Left lung (tissue), 10 donors: ENCODE measurements around the gene FBLN1. TPM values are rescaled to one million over a fixed set of nuclear protein-coding genes. Genes with fewer than 3 reads are reported as not detected.

Experiments
- ATAC-seq: fragments of 200-7000 bp; cut with Tn5 transposase; one replicate; pipeline ENCODE4 v1.9.1; 2020; ENCODE audit warnings: moderate library complexity
- DNase-seq, 4 donors: peaks; one replicate each; pipeline ENCODE4 v3.0.0-alpha.2; 2013 to 2020
- H3K27ac ChIP-seq, 2 donors: fragments of 200-600 bp; sonication (generic) in 1 of 2; one replicate each; pipeline versions ENCODE4 v1.5.0 to v1.8.0; 2020 to 2021
- H3K27me3 ChIP-seq, 2 donors: fragments of 200-600 bp; sonication (generic) in 1 of 2; one replicate each; pipeline versions ENCODE4 v1.5.0 to v1.8.0; 2020 to 2021
- H3K36me3 ChIP-seq, 2 donors: fragments of 200-600 bp; sonication (generic) in 1 of 2; one replicate each; pipeline versions ENCODE4 v1.5.0 to v1.8.0; 2020 to 2021
- H3K4me1 ChIP-seq, 2 donors: fragments of 200-600 bp; one replicate each; pipeline ENCODE4 v1.8.0; 2021
- H3K4me3 ChIP-seq, 2 donors: fragments of 200-600 bp; sonication (generic) in 1 of 2; one replicate each; pipeline versions ENCODE4 v1.5.0 to v1.8.0; 2020 to 2021; ENCODE audit warnings: mild to moderate bottlenecking in 1 of 2
- H3K9me3 ChIP-seq, 2 donors: fragments of 200-600 bp; sonication (generic) in 1 of 2; one replicate each; pipeline versions ENCODE4 v1.5.0 to v1.8.0; 2020 to 2021
- intact Hi-C, 2 donors: fragments of 100-400 bp; cut with DNase I; formaldehyde crosslinking; loops; one replicate each; pipeline versions ENCODE4 v1.11.2 to v1.14.2; 2022
- polyA plus RNA-seq, 6 donors: library from polyadenylated mRNA; unstranded; fragments of 120-200 nt; gene quantifications; one replicate each; pipeline ENCODE4 v1.2.1, GENCODE V29; 2013; ENCODE audit not compliant: insufficient read length in 6 of 6
- total RNA-seq, 2 donors: library from RNA; stranded (reverse); fragmentation: NEBNext Ultra II Directional; extraction: Animal tissue kit (Norgen Biotek cat#: 25700); gene quantifications; one replicate each; pipeline ENCODE4 v1.2.1, GENCODE V29; 2021
- TF ChIP-seq, protein P1 (sequence below), 2 donors: fragments of 200-600 bp; sonication (generic) in 1 of 2; IDR thresholded peaks; one replicate each; pipeline versions ENCODE4 v1.5.0 to v1.8.0; 2021; ENCODE audit warnings: antibody characterized with exemption in 2 of 2
- donor health status: DM: no; HTN: yes; CAD: no.
- donor health status: DM: no; HTN: no; CAD: no.

The FBLN1 gene
- total and polyA plus RNA-seq, 8 donors = 287 to 447 (median 312) TPM

DNA sequence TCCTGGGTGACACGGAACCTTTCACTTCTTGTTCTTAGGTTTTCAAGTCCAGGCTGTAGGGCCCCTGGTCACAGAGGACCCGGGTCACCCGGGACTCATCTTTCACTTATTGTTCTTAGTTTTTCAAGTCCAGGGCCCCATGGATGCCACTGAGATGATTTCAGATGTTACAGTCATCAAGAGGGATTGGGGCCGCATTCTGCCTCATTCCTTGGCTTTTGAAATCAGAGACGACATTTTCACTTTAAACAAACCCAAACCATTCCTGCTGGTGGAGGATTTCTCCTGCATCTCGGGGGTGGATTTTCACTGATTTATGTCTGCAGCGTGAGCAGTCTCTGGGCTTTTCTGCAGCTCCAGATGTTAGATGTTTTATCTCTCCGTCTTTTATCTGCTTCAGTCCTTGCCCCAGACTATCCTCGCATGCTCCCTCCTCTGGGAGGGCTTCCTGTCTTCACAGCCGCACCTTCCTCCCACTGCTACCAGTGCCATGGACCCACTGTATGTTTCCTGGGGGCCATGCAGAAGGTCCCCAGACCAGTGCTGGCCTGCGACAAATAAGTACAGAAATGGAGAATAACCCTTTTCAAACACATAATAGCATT is 27.4 kb downstream of the FBLN1 start:
- no peak for ATAC-seq
- intact Hi-C loops = no loop called here
- H3K36me3 ChIP-seq = no peaks in the 10 kb centered on the region
- H3K27ac ChIP-seq = peak overlapping the region in 1 of 2 donors; percentile 5
- H3K4me3 ChIP-seq = no peak overlapping the region
- H3K4me1 ChIP-seq = no peaks in the 10 kb centered on the region
- no peaks in the 10 kb centered on the region for H3K27me3 ChIP-seq
- DNase-seq = no peak
- TF ChIP-seq, protein P1, sequence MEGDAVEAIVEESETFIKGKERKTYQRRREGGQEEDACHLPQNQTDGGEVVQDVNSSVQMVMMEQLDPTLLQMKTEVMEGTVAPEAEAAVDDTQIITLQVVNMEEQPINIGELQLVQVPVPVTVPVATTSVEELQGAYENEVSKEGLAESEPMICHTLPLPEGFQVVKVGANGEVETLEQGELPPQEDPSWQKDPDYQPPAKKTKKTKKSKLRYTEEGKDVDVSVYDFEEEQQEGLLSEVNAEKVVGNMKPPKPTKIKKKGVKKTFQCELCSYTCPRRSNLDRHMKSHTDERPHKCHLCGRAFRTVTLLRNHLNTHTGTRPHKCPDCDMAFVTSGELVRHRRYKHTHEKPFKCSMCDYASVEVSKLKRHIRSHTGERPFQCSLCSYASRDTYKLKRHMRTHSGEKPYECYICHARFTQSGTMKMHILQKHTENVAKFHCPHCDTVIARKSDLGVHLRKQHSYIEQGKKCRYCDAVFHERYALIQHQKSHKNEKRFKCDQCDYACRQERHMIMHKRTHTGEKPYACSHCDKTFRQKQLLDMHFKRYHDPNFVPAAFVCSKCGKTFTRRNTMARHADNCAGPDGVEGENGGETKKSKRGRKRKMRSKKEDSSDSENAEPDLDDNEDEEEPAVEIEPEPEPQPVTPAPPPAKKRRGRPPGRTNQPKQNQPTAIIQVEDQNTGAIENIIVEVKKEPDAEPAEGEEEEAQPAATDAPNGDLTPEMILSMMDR (IDR thresholded peaks at IDR 0.05) = no peak
- H3K9me3 ChIP-seq = no peaks in the 10 kb centered on the region

- H3K4me1 ChIP-seq = no peaks in the 10 kb centered on the region
- no peak overlapping the region for H3K4me3 ChIP-seq
- ATAC-seq (no peak), DNase-seq (no peak)
- no peaks in the 10 kb centered on the region for H3K9me3 ChIP-seq
- no peaks in the 10 kb centered on the region for H3K36me3 ChIP-seq
- TF ChIP-seq, protein P1 (IDR thresholded peaks at IDR 0.05) = no peak
- intact Hi-C loops = no loop called here
- no peak overlapping the region for H3K27ac ChIP-seq
- H3K27me3 ChIP-seq = no peaks in the 10 kb centered on the region
Measured at GRCh38 chr22:45531441-45532234, 29.0 kb downstream of the FBLN1 start.

GRCh38 chr22:45532235-45532631 is 29.6 kb downstream of the FBLN1 start:
- Histone ChIP-seq H3K4me3 (no peak overlapping the region), H3K4me1 (no peaks in the 10 kb centered on the region), H3K36me3 (no peaks in the 10 kb centered on the region), H3K27ac (no peak overlapping the region), H3K27me3 (no peaks in the 10 kb centered on the region), H3K9me3 (no peaks in the 10 kb centered on the region)
- DNase-seq (no peak), ATAC-seq (no peak)
- intact Hi-C loops = no loop called here
- TF ChIP-seq, protein P1 (IDR thresholded peaks at IDR 0.05) = no peak

DNA sequence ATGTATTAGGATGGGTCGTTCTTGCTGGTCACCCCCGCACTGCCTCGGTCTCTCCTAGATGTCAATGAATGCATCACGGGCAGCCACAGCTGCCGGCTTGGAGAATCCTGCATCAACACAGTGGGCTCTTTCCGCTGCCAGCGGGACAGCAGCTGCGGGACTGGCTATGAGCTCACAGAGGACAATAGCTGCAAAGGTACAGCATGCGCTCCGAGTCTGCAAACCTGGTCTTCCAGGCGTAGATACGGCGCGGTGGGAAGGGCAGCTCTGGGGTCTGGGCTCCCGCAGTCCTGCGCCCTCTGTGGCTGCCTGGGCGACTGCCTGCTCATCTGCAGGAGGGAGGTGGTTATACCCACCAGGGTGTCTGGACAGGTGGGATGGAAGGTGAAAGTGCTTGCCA is 31.0 kb downstream of the FBLN1 start:
- ATAC-seq (no peak), DNase-seq (no peak)
- Histone ChIP-seq H3K9me3 (no peaks in the 10 kb centered on the region), H3K27me3 (peaks cover 0 to 5% of the 10 kb centered on the region in 2 donors), H3K36me3 (no peaks in the 10 kb centered on the region), H3K4me1 (no peaks in the 10 kb centered on the region), H3K4me3 (no peak overlapping the region), H3K27ac (no peak overlapping the region)
- intact Hi-C loops = no loop called here
- TF ChIP-seq, protein P1 (IDR thresholded peaks at IDR 0.05) = no peak

DNA sequence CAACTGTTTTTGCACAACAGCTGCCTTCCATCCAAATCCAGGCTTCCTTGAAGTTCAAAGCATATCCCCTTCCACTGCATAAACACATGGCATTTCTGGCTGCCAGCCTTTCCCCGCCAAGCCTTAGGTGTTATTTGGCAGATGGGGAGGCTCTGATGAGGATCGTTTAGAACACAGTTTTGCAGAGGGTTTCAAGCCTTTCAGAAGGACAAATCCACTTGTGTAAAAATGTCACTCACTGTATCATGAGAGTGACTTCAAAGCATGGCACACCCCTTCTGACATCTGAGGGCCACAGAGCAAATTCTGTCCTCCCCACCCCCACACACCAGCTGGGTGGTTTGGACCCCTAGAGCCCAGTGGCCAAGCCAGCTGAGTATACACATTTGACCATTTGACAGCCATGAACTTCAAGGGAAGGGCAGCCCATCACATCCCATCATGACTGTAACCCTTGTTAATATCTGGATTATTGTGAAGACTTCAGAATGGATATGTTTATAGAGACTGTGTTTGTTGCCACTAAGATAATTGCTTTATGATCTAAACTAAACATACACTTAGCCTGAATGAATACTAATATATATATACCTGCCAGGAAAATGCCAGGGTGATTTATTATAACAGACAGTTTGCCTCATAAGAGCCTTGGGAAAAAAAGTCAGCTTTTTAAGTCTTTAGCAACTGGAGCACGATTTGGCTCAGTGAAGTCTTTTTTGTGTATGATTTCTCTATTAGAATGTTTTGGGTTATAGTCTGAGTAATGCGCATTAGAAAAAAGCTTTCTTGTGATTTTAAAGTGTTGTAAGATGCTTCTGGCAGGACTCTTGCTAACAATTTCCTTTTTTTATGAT is 31.9 kb downstream of the FBLN1 start:
- Histone ChIP-seq H3K9me3 (no peaks in the 10 kb centered on the region), H3K27me3 (peaks cover 0 to 10% of the 10 kb centered on the region in 2 donors), H3K4me1 (no peaks in the 10 kb centered on the region), H3K36me3 (no peaks in the 10 kb centered on the region), H3K27ac (peak overlapping the region in 1 of 2 donors; percentile 49), H3K4me3 (no peak overlapping the region)
- DNase-seq = peak in 2 of 4 donors; percentile 95
- intact Hi-C loops = no loop called here
- ATAC-seq = peak; percentile 38
- TF ChIP-seq, protein P1 (IDR thresholded peaks at IDR 0.05) = no peak
